22Rv1 (cell line): Measurements from ENCODE around the gene AAK1.

Source experiments
- ZFX ChIP-seq: fragments of 450-650 bp; IDR thresholded peaks from 2 replicates; pipeline ENCODE4 v1.6.1; 2017; ENCODE audit warnings: antibody characterized with exemption, borderline replicate concordance
- TF ChIP-seq, protein P1 (sequence below): fragments of 450-650 bp; IDR thresholded peaks from 2 replicates; pipeline ENCODE4 v1.5.1; 2017; ENCODE audit warnings: mild to moderate bottlenecking

DNA sequence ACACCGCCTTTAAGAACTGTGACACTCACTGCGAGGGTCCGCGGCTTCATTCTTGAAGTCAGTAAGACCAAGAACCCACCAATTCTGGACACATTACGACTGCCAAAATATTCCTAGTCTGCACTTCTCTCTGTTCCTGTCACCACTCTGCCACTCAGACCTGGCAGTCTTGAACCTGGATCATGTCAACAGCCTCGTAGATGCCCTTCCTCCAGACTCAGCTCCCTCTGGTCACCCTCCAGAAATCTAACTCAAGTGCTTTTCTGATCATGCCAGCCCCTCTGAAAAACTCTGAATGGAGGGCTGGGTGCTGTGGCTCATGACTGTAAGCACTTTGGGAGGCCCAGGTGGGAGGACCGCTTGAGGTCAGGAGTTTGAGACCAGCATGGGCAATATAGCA is 20.3 kb downstream of the AAK1 start:
- TF ChIP-seq, protein P1, sequence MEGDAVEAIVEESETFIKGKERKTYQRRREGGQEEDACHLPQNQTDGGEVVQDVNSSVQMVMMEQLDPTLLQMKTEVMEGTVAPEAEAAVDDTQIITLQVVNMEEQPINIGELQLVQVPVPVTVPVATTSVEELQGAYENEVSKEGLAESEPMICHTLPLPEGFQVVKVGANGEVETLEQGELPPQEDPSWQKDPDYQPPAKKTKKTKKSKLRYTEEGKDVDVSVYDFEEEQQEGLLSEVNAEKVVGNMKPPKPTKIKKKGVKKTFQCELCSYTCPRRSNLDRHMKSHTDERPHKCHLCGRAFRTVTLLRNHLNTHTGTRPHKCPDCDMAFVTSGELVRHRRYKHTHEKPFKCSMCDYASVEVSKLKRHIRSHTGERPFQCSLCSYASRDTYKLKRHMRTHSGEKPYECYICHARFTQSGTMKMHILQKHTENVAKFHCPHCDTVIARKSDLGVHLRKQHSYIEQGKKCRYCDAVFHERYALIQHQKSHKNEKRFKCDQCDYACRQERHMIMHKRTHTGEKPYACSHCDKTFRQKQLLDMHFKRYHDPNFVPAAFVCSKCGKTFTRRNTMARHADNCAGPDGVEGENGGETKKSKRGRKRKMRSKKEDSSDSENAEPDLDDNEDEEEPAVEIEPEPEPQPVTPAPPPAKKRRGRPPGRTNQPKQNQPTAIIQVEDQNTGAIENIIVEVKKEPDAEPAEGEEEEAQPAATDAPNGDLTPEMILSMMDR: no peak
- no peak for TF ChIP-seq ZFX
